ENCODE results near the gene STC2.

STC2 gene

GRCh38 chr5:173319646-173320045, 8.6 kb downstream of the STC2 start:
- Histone ChIP-seq H3K9me3 (ENCODE audit: control insufficient read depth in 1 of 2, low read length in 2 of 2) (no peaks in the 10 kb centered on the region), H3K36me3 (ENCODE audit: control insufficient read depth in 1 of 2, insufficient read depth in 2 of 2, low read length in 2 of 2) (no peaks in the 10 kb centered on the region), H3K4me3 (ENCODE audit: low read depth in 1 of 2, low read length in 2 of 2) (no peak overlapping the region), H3K9ac (ENCODE audit: low read depth in 1 of 2, low read length in 2 of 2) (no peak overlapping the region), H3K27ac (ENCODE audit: low read depth, low read length) (no peak overlapping the region), H3K4me1 (ENCODE audit: control insufficient read depth in 1 of 2, insufficient read depth in 2 of 2, low read length in 2 of 2) (peaks cover 12 to 20% of the 10 kb centered on the region in 2 donors), H3K27me3 (ENCODE audit: control insufficient read depth in 1 of 2, insufficient read depth in 2 of 2, low read length in 2 of 2) (peaks cover 14% of the 10 kb centered on the region in 2 donors)

- no peak overlapping the region for H3K9ac ChIP-seq (ENCODE audit: low read depth in 1 of 2, low read length in 2 of 2)
- no peaks in the 10 kb centered on the region for H3K9me3 ChIP-seq (ENCODE audit: control insufficient read depth in 1 of 2, low read length in 2 of 2)
- peaks cover 11 to 14% of the 10 kb centered on the region in 2 donors for H3K4me1 ChIP-seq (ENCODE audit: control insufficient read depth in 1 of 2, insufficient read depth in 2 of 2, low read length in 2 of 2)
- H3K27me3 ChIP-seq (ENCODE audit: control insufficient read depth in 1 of 2, insufficient read depth in 2 of 2, low read length in 2 of 2) = peaks cover 10 to 12% of the 10 kb centered on the region in 2 donors
- H3K4me3 ChIP-seq (ENCODE audit: low read depth in 1 of 2, low read length in 2 of 2) = no peak overlapping the region
- H3K27ac ChIP-seq (ENCODE audit: low read depth, low read length) = no peak overlapping the region
- H3K36me3 ChIP-seq (ENCODE audit: control insufficient read depth in 1 of 2, insufficient read depth in 2 of 2, low read length in 2 of 2) = no peaks in the 10 kb centered on the region
Measured at GRCh38 chr5:173318881-173319620, 9.2 kb downstream of the STC2 start.

GRCh38 chr5:173318330-173318729, 9.9 kb downstream of the STC2 start:
- H3K9ac ChIP-seq (ENCODE audit: low read depth in 1 of 2, low read length in 2 of 2) = no peak overlapping the region
- H3K4me3 ChIP-seq (ENCODE audit: low read depth in 1 of 2, low read length in 2 of 2) = no peak overlapping the region
- H3K27ac ChIP-seq (ENCODE audit: low read depth, low read length) = no peak overlapping the region
- H3K4me1 ChIP-seq (ENCODE audit: control insufficient read depth in 1 of 2, insufficient read depth in 2 of 2, low read length in 2 of 2) = peaks cover 4 to 7% of the 10 kb centered on the region in 2 donors
- no peaks in the 10 kb centered on the region for H3K36me3 ChIP-seq (ENCODE audit: control insufficient read depth in 1 of 2, insufficient read depth in 2 of 2, low read length in 2 of 2)
- H3K27me3 ChIP-seq (ENCODE audit: control insufficient read depth in 1 of 2, insufficient read depth in 2 of 2, low read length in 2 of 2) = peaks cover 10 to 14% of the 10 kb centered on the region in 2 donors
- H3K9me3 ChIP-seq (ENCODE audit: control insufficient read depth in 1 of 2, low read length in 2 of 2) = no peaks in the 10 kb centered on the region

GRCh38 chr5:173317852-173318251, 10.4 kb downstream of the STC2 start:
- Histone ChIP-seq H3K4me3 (ENCODE audit: low read depth in 1 of 2, low read length in 2 of 2) (no peak overlapping the region), H3K4me1 (ENCODE audit: control insufficient read depth in 1 of 2, insufficient read depth in 2 of 2, low read length in 2 of 2) (peaks cover 3 to 7% of the 10 kb centered on the region in 2 donors), H3K9me3 (ENCODE audit: control insufficient read depth in 1 of 2, low read length in 2 of 2) (no peaks in the 10 kb centered on the region), H3K9ac (ENCODE audit: low read depth in 1 of 2, low read length in 2 of 2) (no peak overlapping the region), H3K27me3 (ENCODE audit: control insufficient read depth in 1 of 2, insufficient read depth in 2 of 2, low read length in 2 of 2) (peaks cover 10 to 14% of the 10 kb centered on the region in 2 donors), H3K27ac (ENCODE audit: low read depth, low read length) (no peak overlapping the region), H3K36me3 (ENCODE audit: control insufficient read depth in 1 of 2, insufficient read depth in 2 of 2, low read length in 2 of 2) (no peaks in the 10 kb centered on the region)

GRCh38 chr5:173317091-173317730, 11.0 kb downstream of the STC2 start:
- H3K9ac ChIP-seq (ENCODE audit: low read depth in 1 of 2, low read length in 2 of 2) = no peak overlapping the region
- no peaks in the 10 kb centered on the region for H3K36me3 ChIP-seq (ENCODE audit: control insufficient read depth in 1 of 2, insufficient read depth in 2 of 2, low read length in 2 of 2)
- no peak overlapping the region for H3K27ac ChIP-seq (ENCODE audit: low read depth, low read length)
- H3K27me3 ChIP-seq (ENCODE audit: control insufficient read depth in 1 of 2, insufficient read depth in 2 of 2, low read length in 2 of 2) = peaks cover 10 to 14% of the 10 kb centered on the region in 2 donors
- H3K9me3 ChIP-seq (ENCODE audit: control insufficient read depth in 1 of 2, low read length in 2 of 2) = no peaks in the 10 kb centered on the region
- H3K4me1 ChIP-seq (ENCODE audit: control insufficient read depth in 1 of 2, insufficient read depth in 2 of 2, low read length in 2 of 2) = peaks cover 3 to 7% of the 10 kb centered on the region in 2 donors
- H3K4me3 ChIP-seq (ENCODE audit: low read depth in 1 of 2, low read length in 2 of 2) = no peak overlapping the region

GRCh38 chr5:173316339-173317020, 11.7 kb downstream of the STC2 start:
- Histone ChIP-seq H3K27ac (ENCODE audit: low read depth, low read length) (no peak overlapping the region), H3K9ac (ENCODE audit: low read depth in 1 of 2, low read length in 2 of 2) (no peak overlapping the region), H3K9me3 (ENCODE audit: control insufficient read depth in 1 of 2, low read length in 2 of 2) (no peaks in the 10 kb centered on the region), H3K4me3 (ENCODE audit: low read depth in 1 of 2, low read length in 2 of 2) (no peak overlapping the region), H3K27me3 (ENCODE audit: control insufficient read depth in 1 of 2, insufficient read depth in 2 of 2, low read length in 2 of 2) (peaks cover 10 to 14% of the 10 kb centered on the region in 2 donors), H3K36me3 (ENCODE audit: control insufficient read depth in 1 of 2, insufficient read depth in 2 of 2, low read length in 2 of 2) (no peaks in the 10 kb centered on the region), H3K4me1 (ENCODE audit: control insufficient read depth in 1 of 2, insufficient read depth in 2 of 2, low read length in 2 of 2) (peaks cover 3 to 7% of the 10 kb centered on the region in 2 donors)

- Histone ChIP-seq H3K9me3 (ENCODE audit: control insufficient read depth in 1 of 2, low read length in 2 of 2) (no peaks in the 10 kb centered on the region), H3K27ac (ENCODE audit: low read depth, low read length) (no peak overlapping the region), H3K4me3 (ENCODE audit: low read depth in 1 of 2, low read length in 2 of 2) (no peak overlapping the region), H3K36me3 (ENCODE audit: control insufficient read depth in 1 of 2, insufficient read depth in 2 of 2, low read length in 2 of 2) (no peaks in the 10 kb centered on the region), H3K27me3 (ENCODE audit: control insufficient read depth in 1 of 2, insufficient read depth in 2 of 2, low read length in 2 of 2) (peaks cover 10 to 14% of the 10 kb centered on the region in 2 donors), H3K9ac (ENCODE audit: low read depth in 1 of 2, low read length in 2 of 2) (no peak overlapping the region), H3K4me1 (ENCODE audit: control insufficient read depth in 1 of 2, insufficient read depth in 2 of 2, low read length in 2 of 2) (peaks cover 3 to 6% of the 10 kb centered on the region in 2 donors)
Measured at GRCh38 chr5:173315495-173316338, 12.5 kb downstream of the STC2 start.

GRCh38 chr5:173314166-173314952, 13.9 kb downstream of the STC2 start:
- no peaks in the 10 kb centered on the region for H3K4me1 ChIP-seq (ENCODE audit: control insufficient read depth in 1 of 2, insufficient read depth in 2 of 2, low read length in 2 of 2)
- H3K9me3 ChIP-seq (ENCODE audit: control insufficient read depth in 1 of 2, low read length in 2 of 2) = no peaks in the 10 kb centered on the region
- H3K27me3 ChIP-seq (ENCODE audit: control insufficient read depth in 1 of 2, insufficient read depth in 2 of 2, low read length in 2 of 2) = peaks cover 10 to 14% of the 10 kb centered on the region in 2 donors
- no peaks in the 10 kb centered on the region for H3K36me3 ChIP-seq (ENCODE audit: control insufficient read depth in 1 of 2, insufficient read depth in 2 of 2, low read length in 2 of 2)
- H3K27ac ChIP-seq (ENCODE audit: low read depth, low read length) = no peak overlapping the region
- no peak overlapping the region for H3K9ac ChIP-seq (ENCODE audit: low read depth in 1 of 2, low read length in 2 of 2)
- H3K4me3 ChIP-seq (ENCODE audit: low read depth in 1 of 2, low read length in 2 of 2) = no peak overlapping the region

GRCh38 chr5:173313351-173313801, 14.8 kb downstream of the STC2 start:
- Histone ChIP-seq H3K4me1 (ENCODE audit: control insufficient read depth in 1 of 2, insufficient read depth in 2 of 2, low read length in 2 of 2) (no peaks in the 10 kb centered on the region), H3K27me3 (ENCODE audit: control insufficient read depth in 1 of 2, insufficient read depth in 2 of 2, low read length in 2 of 2) (peaks cover 10 to 14% of the 10 kb centered on the region in 2 donors), H3K36me3 (ENCODE audit: control insufficient read depth in 1 of 2, insufficient read depth in 2 of 2, low read length in 2 of 2) (no peaks in the 10 kb centered on the region), H3K9me3 (ENCODE audit: control insufficient read depth in 1 of 2, low read length in 2 of 2) (no peaks in the 10 kb centered on the region), H3K4me3 (ENCODE audit: low read depth in 1 of 2, low read length in 2 of 2) (no peak overlapping the region), H3K27ac (ENCODE audit: low read depth, low read length) (no peak overlapping the region), H3K9ac (ENCODE audit: low read depth in 1 of 2, low read length in 2 of 2) (no peak overlapping the region)

Measured in duodenal mucosa (tissue), 2 donors.